GM18868 (cell line): Measurements from ENCODE around the gene GALNT9.
"Not testable (repeated sequence)": the region's sequence is repeated elsewhere in the genome, so short reads cannot be mapped to it uniquely, and the experiment has no call there.

ENCODE experiments used
- ATAC-seq: cut with Tn5 transposase; IDR thresholded peaks from one replicate; pipeline ENCODE4 v1.9.1; 2021; ENCODE audit warnings: mild to moderate bottlenecking, moderate library complexity; ENCODE audit not compliant: unreplicated experiment

Gene GALNT9

DNA sequence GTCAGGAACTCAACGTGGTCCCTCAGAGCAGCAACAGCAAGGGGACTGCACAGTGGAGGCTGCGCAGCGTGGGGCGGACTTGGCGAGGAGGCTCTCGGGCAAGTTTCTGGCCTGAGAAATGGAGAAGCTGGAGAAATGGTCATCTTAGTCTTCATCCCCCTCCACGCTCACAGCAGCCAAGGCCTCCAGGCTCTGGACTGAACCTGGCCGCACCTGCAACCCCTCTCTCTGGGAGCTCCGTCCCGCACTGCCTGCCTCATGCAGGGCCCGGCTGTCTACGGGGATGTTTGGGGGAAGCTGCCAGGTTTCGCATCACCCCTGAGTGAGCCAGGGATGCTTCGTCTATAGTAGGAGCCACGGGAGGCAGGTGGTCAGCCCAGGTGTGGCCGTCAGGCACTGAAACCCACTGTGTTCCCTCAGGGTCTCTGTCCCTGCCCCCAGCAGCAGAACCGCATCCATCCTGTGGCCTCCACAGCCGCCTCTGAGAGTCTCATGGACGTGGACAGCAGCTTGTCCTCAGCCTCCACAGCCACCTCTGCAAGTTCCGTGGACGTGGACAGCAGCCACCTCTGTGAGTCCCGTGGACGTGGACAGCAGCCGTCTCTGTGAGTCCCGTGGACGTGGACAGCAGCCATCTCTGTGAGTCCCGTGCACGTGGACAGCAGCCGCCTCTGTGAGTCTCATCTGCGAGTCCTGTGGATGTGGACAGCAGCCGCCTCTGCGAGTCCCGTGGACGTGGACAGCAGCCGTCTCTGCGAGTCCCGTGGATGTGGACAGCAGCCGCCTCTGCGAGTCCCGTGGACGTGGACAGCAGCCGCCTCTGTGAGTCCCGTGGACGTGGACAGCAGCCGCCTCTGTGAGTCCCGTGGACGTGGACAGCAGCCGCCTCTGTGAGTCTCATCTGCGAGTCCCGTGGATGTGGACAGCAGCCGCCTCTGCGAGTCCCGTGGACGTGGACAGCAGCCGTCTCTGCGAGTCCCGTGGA lies 29.1 kb upstream of the GALNT9 start:
- not testable (repeated sequence) for ATAC-seq

DNA sequence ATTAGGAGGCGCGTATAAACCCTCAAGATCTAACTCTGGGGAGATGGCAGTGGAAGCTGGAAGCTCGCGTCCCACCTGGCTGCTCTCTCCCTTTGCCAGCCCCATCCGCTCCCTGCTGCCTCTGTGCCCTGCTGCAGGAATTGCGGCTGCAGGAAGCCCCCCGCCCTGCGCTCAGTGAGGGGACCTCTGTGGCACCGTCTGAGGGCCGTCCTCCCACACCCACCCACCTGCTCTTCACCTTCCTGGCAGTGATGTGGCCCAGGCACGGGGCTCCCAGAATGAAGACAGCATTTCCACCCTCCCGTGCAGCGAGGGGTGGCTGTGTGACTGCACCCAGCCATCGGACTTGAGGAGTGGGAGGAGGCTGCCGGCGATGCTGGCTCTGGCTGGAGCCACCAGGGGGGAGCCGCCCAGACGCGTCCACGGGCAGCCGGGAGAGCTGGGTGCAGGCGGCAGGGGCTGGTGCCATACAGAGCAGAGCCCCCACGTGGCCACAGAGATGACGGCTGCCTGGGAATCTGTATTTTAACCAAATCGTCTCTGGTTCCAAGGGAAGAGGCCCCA lies 28.3 kb upstream of the GALNT9 start:
- ATAC-seq: no peak

DNA sequence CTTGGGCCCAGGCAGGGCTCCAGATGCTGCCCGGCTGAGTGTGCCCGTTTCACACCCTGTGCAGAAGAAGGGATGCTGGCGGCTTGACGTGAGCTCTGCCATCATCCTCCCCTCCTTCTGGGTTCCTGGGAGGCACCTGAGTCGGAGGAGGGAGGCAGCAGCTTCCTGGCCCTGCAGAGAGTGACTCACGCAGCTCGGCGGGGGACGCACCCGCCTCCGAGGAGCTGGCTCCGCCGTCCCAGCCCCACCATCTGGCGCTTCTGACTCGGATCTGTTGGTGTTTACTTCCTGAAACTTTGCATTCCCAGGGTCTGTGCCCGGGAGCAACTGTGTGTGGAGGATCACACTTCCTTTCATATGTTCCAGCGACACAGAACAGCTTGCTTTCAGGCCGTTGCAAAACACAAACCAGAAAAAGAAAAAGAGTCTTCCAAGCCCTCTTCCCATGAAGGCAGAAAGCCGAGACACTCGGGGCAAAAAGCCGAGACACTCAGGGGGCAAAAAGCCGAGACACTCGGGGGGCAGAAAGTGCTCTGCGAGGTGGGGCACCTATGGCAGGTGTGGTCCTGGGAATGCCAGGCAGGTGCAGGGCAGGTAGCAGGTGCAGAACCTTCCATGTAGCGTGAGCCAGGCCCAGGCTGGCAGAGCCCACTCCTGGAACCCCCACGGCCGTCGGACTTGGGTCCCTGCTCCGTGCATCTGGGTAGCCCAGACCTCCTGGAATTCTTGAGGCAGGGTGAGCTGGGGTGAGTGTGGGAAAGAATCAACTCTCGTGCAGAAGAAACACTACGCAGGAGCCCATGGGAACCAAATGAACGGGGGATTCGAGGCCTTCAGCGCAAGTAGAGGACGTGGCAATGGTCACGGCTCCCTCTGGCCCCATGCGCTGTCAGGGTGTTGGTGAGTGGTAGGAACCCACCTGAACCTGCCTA lies 27.6 kb upstream of the GALNT9 start:
- ATAC-seq: no peak

DNA sequence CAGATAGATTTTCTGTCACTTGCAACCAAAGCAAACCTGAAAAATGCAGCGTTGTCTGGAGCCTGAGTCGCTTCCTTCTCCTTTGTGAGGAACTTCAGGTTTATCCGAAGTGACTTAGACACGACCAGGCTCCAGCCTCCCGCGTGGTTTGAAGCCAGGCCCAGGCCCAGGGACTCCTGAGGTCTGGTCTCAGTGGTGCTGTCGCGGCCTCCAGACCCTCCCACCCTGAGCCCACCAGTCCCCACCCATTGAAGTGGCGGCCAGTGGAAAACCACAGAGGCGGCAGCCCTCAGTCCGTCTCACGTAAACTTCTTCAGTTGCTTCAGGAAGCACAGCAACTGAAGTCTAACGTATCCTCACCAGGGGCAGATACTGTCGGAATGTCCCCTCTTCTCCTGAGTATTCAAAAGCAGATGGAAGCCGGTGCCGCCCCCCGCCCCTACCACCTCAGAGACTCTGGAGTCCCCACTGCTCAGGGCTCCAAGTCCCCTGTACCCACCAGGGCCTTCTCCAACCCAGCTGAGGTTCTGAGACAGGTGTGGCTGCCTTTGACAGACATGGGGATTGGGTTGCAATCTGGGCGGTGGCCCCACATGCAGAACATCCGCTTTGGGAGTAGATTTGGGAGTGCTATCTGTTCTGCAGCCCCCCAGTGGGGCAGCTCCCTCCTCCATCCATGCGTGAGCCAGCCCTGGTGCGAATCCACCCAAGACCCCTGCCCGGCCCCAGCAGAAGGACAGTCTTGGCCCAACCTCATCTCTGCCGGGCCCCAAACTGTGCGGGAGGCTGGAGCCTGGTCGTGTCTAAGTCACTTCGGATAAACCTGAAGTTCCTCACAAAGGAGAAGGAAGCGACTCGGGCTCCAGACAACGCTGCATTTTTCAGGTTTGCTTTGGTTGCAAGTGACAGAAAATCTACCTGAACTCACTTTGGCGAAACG lies 26.6 kb upstream of the GALNT9 start:
- ATAC-seq: no peak

DNA sequence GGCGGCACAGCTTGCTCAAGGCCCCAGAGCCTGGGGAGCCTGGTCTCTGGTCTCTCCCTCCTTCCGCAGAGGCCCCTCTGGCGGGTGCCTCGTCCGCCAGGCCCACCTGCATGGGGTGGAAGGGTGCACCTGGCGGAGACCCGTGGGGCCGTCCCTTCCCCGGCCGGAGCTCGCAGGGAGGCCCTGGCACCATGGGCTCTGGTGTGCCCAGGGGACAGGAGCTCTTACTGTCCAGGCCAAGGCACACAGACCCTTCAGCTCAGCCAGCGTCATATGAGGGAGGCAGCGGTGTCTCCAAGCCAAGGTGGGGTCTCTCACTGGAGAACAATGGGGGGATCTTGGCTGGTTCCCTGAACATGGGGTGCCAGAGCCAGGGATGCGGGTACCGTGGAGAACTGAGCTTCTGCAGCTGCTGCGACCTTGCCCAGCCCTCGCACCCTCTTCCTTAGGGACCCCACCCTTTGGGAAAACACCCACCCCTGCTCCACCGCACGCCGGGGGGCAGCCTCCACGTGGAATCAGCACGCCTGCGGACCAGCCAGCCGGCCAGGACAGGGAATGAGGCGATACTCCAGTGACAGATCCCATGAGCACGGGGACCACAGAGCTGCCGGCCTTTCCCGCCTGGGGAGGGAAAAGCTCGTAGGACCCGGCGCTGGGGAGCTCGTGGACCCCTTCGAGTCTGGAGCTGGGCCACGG lies 25.7 kb upstream of the GALNT9 start:
- no peak for ATAC-seq

DNA sequence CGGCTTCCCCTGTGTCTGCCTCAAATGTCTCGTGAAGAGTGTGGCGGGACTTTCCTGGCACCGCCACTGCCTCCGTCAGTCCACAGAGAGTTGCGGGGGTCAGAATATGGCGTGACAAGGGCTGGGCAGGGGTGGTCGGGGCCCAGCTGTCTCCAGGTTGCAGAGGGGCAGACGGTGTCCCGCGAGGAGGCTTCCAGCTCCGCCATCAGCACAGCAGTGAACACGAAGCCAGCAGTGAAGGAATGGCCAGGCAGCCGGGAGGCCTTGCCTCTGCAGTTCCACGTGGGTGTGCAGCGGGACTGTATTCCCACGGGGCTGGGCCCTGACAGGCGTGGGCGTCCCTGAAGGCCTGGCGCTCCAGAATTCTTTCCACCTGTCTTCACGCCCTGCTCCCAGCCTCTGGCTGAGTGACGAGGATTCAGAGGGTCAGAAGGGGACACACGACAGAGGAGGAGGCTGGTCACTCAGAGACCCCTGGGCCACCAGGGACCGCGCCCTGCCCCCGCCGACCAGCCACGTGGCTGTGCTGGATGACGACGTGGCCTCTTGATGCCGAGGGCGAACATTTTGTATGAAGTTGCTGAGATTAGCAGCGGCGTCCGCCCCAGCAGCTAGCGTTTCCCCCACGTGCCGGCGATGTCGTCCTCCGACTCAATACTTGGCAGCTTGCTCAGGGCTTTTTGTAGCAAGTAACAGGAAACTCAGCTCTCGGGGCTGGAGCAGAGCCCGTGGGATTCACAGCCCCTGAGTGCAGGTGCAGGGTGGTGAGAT lies 25.0 kb upstream of the GALNT9 start:
- ATAC-seq: no peak

DNA sequence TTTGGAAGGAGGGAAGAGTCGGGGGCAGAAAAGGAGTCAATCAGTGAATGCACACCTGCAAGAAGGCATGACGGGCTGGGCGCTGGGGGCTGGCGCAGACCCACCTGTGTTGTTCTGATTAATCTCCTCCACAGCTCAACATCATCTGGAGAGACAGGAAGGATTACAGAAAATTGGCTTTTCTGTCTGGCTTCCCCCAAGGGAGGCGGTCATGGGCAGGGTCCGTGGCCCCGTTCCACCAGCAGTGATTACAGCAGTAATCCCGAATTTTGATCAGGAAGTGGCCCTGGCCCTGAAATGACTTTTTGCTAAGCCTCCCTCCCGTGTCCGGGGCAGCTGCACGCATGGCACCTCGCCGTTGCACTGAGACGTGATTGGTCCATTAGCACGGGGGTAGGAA lies 24.4 kb upstream of the GALNT9 start:
- ATAC-seq: no peak

DNA sequence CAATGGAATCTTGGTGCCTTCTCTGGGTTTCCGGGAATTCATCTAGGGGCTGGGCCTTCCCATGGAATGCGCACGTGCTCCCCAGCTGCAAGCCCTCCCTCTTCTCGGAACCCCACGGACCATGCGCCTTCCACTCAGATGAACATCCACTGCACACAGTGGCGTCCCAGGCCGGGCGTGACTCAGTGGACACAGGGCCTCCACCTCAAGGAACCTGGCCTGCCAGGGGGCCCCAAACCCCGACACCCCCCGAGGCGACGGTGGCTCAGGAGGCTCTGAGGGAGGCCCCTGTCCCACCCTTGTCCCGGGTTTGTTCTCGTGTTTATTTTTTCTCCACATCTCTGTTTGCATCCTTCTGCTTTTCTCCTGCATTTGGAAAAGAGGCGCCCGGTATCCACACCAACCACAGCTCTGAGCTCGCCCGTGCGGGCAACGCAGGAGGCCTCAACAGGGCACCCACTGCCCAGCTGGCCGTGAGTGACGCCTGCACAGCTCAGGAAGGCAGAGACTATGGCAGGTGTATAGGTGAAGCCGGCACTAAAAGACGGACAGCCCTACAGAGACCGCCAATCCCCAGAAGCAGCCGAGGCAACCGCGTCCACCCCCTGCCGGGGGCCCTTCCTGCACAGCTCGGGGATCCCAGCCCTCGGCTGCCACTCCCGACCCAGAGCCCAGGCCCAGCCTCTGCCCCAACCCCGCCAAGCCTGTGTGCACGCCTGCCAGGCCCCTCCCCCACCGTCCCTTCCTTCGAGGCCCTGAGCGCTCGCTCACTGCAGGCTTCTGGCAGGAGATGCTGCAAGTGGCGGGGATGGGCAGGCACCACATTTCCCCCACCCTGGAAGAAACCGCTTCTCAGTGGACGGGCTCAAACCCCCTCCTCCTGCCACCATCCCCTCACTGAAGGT lies 23.8 kb upstream of the GALNT9 start:
- no peak for ATAC-seq

DNA sequence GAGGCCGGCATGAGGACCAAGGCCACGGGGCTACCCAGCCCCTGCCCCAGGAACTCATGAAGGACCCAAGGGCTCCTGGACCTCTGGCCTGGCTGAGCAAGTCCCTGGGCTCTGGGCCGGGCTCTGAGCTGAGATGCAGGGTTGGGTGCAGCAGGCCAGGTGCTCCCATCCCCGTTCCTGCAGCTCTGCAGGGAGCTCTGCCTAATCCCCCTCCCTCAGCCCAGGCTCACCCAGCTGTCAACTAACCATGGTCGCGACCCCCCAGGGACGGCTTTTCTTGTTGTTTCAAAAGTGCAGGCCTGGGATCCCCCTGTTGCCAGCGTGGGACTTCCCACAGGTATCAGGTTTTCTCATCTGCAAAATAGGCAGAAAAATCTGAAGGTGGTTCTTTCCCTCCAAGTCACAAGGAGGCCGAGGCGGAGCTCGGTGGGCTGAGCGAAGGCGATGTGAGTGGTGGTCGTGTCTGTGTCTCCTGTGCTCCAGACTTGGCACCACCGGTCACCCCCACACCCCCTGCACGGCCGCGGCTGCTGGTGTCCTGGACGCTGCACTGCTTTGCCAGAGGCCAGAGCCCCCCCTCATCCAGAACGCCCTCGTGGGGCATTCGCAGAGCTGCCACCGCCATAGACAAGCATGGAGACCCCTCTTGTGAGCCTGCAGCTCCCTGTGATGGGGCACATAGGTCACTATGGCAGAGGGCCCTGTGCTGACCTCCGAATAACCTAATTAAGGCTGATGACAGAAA lies 22.5 kb upstream of the GALNT9 start:
- no peak for ATAC-seq

DNA sequence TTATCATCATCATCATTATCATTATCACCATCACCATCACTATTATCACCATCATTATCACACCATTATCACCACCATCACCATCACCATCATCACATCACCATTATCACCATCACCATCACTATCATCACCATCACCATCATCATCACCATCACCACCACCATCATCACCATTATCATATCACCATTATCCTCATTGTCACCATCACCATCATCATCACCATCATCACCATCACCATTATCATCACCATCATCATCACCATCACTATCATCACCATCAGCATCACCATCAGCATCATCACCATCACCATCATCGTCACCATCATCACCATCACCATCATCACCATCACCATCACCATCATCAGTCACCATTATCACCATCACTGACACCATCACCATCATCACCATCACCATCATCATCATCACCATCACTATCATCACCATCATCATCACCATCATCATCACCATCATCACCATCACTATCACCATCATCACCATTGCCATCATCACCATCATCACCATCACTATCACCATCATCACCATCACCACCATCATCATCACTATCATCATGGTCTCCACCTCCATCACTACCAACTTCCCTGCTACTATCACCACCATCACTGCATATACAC lies 20.2 kb upstream of the GALNT9 start:
- no peak for ATAC-seq

DNA sequence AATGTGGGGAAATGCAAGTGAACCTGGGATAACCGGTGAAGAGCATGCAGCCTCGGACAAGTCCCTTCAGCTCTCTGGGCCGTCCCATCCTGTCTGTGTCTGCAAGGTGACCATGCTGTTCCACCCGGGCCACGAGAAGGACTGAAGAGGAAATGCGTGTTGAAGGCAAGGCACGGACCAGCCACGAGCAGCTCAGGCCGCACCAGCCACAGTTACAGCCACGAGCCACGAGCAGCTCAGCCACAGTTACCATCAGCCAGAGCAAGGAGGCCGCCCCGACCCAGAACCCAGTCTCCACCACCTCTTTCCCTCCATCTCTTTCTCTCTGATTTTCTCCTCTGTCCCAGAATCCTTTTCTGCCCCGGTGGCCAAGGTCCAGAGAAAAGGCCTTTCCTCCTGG lies 18.8 kb upstream of the GALNT9 start:
- no peak for ATAC-seq

DNA sequence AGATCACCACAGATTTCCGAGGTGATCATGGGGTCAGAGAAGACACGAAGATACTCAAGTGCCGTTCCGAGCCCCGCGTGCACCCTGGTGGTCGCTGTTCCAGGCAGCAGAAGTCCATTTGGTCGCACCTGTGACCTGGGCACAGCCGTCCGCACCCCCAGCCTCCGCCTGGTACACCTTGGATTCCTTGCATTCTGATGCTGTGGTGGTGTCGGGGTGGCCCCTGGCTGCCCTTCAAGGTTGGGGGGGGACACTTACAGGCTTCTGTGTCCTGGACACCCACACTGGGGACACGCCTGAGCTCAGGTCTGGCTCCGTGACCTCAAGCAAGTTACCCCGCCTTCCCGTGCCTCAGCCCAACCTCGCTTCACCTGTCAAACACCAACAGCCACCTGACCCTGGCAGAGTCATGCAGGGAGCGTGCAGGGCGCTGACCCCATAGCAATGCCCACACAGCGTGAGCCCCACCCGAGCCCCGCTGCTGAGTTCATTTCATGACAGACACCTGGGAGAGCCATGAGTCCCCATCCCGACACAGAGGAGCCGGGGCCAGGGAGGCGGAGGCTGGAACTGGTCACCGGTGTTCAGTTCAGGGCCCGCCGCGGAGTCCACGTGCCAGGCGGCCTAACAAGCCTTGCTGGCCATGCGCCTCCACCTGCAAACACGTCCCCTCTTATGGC lies 17.9 kb upstream of the GALNT9 start:
- ATAC-seq: no peak

DNA sequence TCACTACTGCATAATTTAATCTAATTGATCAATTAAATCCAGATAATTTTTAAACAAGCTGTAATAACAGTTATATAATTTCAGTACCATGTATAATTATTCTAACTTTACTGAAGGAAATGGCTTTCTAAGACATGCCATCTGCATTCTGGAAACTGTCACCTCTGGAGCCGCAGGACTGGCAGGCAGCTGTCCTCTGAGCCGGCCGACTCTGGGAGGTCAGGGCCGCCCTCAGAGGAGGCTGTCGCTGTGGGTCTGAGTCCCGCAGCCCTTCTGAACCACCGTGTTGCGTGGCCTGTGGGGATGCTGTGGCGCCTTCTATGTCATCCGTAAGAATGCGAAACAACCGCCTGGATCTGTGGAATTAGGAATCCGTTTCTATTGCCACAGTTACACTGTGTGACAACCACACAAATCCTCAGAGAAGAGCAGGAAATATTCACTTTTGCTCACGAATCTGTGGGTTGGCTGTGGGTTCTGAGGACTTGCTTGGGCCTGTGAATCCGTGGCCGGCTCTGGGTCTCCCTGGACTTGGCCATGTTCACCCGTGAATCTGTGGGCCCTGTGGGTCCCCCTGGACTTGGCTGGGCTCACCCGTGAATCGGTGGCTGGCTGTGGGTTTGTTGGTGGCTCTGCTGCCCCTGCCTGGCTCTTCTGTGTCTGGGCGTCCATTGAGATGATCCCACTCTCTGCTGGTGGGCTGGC lies 17.2 kb upstream of the GALNT9 start:
- ATAC-seq: no peak

DNA sequence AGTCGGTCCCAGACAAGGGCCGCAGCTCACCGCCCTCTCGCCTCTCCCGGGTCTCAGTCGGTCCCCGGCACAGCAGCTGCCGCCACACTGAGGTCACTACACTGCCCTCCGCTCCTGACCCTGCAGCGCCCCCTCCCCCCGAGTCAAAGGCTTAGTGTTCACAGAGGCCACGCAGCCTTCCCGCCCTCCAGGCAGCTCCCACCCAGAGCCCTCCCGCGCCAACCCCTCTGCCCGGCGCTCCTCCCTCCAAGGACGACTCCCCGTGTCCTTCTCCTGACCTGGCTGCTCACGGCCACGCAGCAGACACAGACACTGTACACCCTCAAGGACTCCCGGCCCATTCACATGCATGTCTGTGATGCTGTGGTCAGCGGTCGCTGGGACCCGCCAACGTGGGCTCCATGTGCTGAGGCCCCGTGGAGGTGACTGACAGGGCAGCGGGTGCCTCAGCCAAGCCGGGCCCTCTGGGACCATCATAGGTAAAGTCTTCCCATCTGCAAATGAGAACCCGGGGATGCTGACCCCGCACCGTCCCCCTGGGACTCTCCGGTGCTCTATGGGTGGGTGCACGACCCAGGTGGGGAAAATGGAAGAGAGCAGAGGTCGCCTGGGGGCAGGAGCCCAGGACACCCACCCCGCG lies 16.3 kb upstream of the GALNT9 start:
- no peak for ATAC-seq

DNA sequence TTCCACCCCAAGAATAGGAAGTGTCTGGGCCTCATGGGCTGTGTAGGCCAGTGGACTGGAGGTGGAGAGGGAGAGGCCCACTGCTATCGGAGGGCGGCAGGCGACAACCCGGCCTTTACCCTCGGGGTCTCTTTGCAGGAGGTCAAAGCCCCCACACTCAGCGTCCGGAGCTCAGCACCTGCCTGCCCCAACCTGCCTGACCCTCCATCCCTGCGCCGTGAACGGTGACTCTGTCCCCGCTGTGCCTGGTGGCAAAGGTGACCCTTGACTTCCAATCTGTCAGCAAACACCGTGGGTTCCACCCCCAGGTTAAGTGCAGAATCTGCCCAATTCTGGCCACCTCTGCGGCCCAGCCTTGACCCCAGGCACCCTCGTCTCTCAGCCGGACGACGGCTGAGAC lies 15.7 kb upstream of the GALNT9 start:
- ATAC-seq: no peak
